ENCODE results near the gene CDK1.

CDK1 gene

GRCh38 chr10:60799971-60800650 is 21.8 kb downstream of the CDK1 start:
- H3K36me3 ChIP-seq (replicated peaks) = no peaks in the 10 kb centered on the region
- TF ChIP-seq, protein P1, sequence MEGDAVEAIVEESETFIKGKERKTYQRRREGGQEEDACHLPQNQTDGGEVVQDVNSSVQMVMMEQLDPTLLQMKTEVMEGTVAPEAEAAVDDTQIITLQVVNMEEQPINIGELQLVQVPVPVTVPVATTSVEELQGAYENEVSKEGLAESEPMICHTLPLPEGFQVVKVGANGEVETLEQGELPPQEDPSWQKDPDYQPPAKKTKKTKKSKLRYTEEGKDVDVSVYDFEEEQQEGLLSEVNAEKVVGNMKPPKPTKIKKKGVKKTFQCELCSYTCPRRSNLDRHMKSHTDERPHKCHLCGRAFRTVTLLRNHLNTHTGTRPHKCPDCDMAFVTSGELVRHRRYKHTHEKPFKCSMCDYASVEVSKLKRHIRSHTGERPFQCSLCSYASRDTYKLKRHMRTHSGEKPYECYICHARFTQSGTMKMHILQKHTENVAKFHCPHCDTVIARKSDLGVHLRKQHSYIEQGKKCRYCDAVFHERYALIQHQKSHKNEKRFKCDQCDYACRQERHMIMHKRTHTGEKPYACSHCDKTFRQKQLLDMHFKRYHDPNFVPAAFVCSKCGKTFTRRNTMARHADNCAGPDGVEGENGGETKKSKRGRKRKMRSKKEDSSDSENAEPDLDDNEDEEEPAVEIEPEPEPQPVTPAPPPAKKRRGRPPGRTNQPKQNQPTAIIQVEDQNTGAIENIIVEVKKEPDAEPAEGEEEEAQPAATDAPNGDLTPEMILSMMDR (IDR thresholded peaks at IDR 0.05; ENCODE audit: low read depth, low read length, missing control alignments) = no peak
- no peaks in the 10 kb centered on the region for H3K27me3 ChIP-seq (replicated peaks)
- H3K27ac ChIP-seq = no peak overlapping the region
- no peak overlapping the region for H3K4me3 ChIP-seq (ENCODE audit: low read depth, low read length)
- no peak for DNase-seq
- in situ Hi-C loops (cut with HindIII; ENCODE audit: low pct_ligation_motif_present, low sequenced_read_pairs) = no loop called here

DNA sequence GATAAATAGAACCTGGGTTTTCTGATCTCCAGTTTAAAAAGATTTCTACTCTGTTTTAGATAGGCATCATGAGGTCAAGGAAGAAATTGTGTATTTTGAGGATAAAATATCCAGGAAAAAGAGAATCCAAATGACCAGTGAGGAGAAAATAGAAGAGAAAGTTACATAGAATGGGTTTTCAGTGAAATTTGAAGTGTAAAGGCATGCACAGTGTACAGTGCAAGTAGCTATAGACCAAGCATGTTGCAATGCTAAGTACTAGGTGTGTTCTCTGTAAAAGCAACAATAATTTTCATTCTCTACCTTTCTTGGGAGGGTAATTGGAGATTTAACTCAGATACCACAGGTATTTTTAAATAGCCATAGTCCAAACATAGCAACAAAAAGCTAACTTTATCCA is 22.6 kb downstream of the CDK1 start:
- DNase-seq = no peak
- in situ Hi-C loops (cut with HindIII; ENCODE audit: low pct_ligation_motif_present, low sequenced_read_pairs) = no loop called here
- TF ChIP-seq, protein P1 (IDR thresholded peaks at IDR 0.05; ENCODE audit: low read depth, low read length, missing control alignments) = no peak
- Histone ChIP-seq H3K4me3 (ENCODE audit: low read depth, low read length) (no peak overlapping the region), H3K27me3 (replicated peaks) (no peaks in the 10 kb centered on the region), H3K27ac (no peak overlapping the region), H3K36me3 (replicated peaks) (no peaks in the 10 kb centered on the region)

DNA sequence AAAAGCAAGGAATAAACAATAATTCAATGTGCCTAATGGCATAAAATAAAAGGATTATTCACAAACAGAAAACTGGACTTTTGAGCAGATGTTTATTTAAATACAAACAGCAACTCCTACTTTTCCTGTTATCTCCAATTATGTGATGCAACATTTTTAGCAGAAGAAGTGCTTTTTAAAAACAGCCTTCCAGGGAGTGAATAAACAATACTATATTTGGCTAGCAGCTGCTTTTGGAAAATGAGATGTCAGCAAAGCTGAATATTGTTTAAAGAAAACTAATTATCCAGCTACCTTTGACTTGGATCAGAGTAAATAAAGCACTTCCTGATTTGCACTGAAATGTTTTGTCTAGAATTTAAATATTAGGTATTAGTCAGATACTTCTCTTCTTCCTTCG is 23.2 kb downstream of the CDK1 start:
- Histone ChIP-seq H3K27ac (no peak overlapping the region), H3K36me3 (replicated peaks) (no peaks in the 10 kb centered on the region), H3K4me3 (ENCODE audit: low read depth, low read length) (no peak overlapping the region), H3K27me3 (replicated peaks) (no peaks in the 10 kb centered on the region)
- TF ChIP-seq, protein P1 (IDR thresholded peaks at IDR 0.05; ENCODE audit: low read depth, low read length, missing control alignments) = no peak
- no peak for DNase-seq
- in situ Hi-C loops (cut with HindIII; ENCODE audit: low pct_ligation_motif_present, low sequenced_read_pairs) = no loop called here

GRCh38 chr10:60803433-60803832 is 25.2 kb downstream of the CDK1 start:
- no peaks in the 10 kb centered on the region for H3K27me3 ChIP-seq (replicated peaks)
- H3K4me3 ChIP-seq (ENCODE audit: low read depth, low read length) = no peak overlapping the region
- DNase-seq = no peak
- in situ Hi-C loops (cut with HindIII; ENCODE audit: low pct_ligation_motif_present, low sequenced_read_pairs) = no loop called here
- TF ChIP-seq, protein P1 (IDR thresholded peaks at IDR 0.05; ENCODE audit: low read depth, low read length, missing control alignments) = no peak
- no peaks in the 10 kb centered on the region for H3K36me3 ChIP-seq (replicated peaks)
- no peak overlapping the region for H3K27ac ChIP-seq

GRCh38 chr10:60803865-60804264 is 25.6 kb downstream of the CDK1 start:
- Histone ChIP-seq H3K27ac (no peak overlapping the region), H3K4me3 (ENCODE audit: low read depth, low read length) (no peak overlapping the region), H3K36me3 (replicated peaks) (no peaks in the 10 kb centered on the region), H3K27me3 (replicated peaks) (no peaks in the 10 kb centered on the region)
- no peak for DNase-seq
- in situ Hi-C loops (cut with HindIII; ENCODE audit: low pct_ligation_motif_present, low sequenced_read_pairs) = no loop called here
- TF ChIP-seq, protein P1 (IDR thresholded peaks at IDR 0.05; ENCODE audit: low read depth, low read length, missing control alignments) = no peak

DNA sequence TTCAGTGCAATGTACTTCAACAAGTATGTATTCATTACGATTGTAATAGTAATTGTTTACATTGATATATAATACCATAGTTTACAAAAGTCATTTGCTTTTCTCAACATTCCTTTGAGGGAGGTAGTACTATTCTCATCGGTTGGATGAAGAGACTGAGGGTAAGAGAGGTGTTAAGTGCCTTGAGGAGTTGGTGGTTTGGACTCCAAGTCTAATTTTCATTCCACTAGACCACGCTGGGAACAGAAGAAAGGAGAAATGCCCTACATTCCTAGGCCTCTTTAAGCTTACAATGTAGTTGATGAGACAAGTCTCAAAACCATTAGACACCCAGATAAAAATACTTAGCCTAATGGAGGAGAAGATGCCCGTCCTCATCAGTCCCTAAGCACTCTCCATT is 28.6 kb downstream of the CDK1 start:
- no peaks in the 10 kb centered on the region for H3K36me3 ChIP-seq (replicated peaks)
- no peak overlapping the region for H3K4me3 ChIP-seq (ENCODE audit: low read depth, low read length)
- no peak overlapping the region for H3K27ac ChIP-seq
- TF ChIP-seq, protein P1 (IDR thresholded peaks at IDR 0.05; ENCODE audit: low read depth, low read length, missing control alignments) = no peak
- no peak for DNase-seq
- H3K27me3 ChIP-seq (replicated peaks) = no peaks in the 10 kb centered on the region
- in situ Hi-C loops (cut with HindIII; ENCODE audit: low pct_ligation_motif_present, low sequenced_read_pairs) = no loop called here

Data from brain microvascular endothelial cell (primary cell).